ENCODE results near the gene PTPRZ1.

The PTPRZ1 gene

DNA sequence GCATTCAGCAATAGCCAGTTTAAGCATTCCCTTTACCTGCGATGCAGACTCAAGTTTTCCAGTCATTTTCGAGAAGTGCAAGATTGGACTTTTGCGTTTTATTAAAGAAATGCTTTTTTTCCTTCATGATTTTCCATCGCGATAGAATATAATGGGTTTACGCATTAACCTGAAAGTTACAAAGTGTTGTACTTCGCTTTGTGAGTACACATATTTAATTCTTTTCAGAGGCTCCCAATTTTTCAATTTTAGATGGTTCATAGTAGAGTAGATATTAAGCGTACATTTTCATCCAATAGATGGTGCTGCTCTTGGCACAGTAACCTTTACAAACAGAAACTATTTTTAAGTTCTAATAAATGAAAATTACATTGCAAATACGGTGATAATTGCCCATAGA, 1.3 kb downstream of the PTPRZ1 start:
- no peak for DNase-seq (ENCODE audit: low read depth)
- TF ChIP-seq, protein P1, sequence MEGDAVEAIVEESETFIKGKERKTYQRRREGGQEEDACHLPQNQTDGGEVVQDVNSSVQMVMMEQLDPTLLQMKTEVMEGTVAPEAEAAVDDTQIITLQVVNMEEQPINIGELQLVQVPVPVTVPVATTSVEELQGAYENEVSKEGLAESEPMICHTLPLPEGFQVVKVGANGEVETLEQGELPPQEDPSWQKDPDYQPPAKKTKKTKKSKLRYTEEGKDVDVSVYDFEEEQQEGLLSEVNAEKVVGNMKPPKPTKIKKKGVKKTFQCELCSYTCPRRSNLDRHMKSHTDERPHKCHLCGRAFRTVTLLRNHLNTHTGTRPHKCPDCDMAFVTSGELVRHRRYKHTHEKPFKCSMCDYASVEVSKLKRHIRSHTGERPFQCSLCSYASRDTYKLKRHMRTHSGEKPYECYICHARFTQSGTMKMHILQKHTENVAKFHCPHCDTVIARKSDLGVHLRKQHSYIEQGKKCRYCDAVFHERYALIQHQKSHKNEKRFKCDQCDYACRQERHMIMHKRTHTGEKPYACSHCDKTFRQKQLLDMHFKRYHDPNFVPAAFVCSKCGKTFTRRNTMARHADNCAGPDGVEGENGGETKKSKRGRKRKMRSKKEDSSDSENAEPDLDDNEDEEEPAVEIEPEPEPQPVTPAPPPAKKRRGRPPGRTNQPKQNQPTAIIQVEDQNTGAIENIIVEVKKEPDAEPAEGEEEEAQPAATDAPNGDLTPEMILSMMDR (IDR thresholded peaks at IDR 0.05; ENCODE audit: control insufficient read depth, insufficient read depth, low read depth, low read length, missing control alignments) = no peak
- H3K4me3 ChIP-seq (ENCODE audit: control insufficient read depth, low read depth, low read length) = no peak overlapping the region

GRCh38 chr7:121875203-121875602, 2.2 kb downstream of the PTPRZ1 start:
- H3K4me3 ChIP-seq (ENCODE audit: control insufficient read depth, low read depth, low read length) = no peak overlapping the region
- TF ChIP-seq, protein P1 (IDR thresholded peaks at IDR 0.05; ENCODE audit: control insufficient read depth, insufficient read depth, low read depth, low read length, missing control alignments) = no peak
- DNase-seq (ENCODE audit: low read depth) = no peak

DNA sequence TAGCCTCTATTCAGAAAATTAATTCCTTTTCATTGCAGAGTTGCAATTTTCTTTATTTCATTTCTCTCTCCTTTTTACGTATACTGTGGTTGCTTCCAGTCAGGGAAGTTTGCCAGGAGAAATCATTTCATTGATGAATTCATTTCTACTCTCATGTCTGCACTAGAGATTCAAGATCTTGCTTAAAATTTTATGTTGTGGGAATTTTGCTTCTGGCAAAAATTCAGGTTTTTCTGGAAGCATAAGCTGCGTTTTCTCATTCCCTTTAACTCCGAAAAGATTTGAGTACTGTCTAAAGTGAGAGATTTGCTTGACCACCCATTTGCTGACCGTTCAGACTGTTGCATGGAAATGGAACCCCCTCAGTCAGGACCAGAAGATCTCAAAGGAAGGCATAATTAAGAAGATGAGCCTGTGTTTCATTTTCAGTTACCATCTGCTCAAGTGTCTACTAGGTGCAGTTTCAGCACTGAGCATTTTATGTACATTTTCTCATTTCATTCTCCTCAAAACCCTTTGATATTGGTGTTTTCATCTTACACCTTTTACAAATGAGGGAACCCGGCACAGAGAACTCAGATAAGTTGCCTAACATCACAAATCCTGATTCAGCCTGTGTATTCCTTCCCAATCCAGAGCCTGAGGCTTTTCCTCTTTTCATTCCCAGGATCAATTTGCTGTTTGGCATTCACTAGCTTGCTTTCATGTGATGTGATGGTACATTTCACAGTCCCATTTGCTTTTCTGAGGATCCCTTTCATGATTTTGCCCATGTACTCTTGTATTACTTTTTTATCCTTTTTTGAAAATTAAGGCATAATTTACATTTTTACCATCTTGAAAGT, 3.9 kb downstream of the PTPRZ1 start:
- TF ChIP-seq, protein P1 (IDR thresholded peaks at IDR 0.05; ENCODE audit: control insufficient read depth, insufficient read depth, low read depth, low read length, missing control alignments) = no peak
- no peak overlapping the region for H3K4me3 ChIP-seq (ENCODE audit: control insufficient read depth, low read depth, low read length)
- no peak for DNase-seq (ENCODE audit: low read depth)

DNA sequence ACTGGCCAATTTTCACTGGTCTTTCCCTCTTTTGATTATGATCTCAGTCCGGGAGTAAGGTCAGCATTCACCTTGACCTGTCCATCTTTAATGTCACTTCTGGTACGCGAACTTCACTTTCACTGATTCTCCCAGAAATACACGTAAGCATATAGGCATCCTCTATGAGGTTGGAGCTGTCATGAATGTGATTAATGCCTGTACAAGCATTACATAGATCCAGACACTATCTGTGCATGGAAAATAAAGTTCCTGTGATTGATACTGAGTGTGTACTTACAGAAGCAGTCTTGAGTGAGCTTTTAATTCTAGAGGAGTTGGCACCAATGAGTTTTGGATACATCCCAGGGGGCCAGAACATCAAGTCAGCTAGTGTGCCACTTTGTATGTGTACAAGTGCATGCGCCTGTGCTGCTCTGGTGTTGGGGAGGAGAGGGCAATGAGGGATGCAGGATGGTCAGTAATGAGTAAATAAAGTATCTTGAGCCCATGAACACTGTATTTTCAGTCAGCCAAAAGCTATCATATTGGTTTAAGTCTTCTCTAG, 6.0 kb downstream of the PTPRZ1 start:
- TF ChIP-seq, protein P1 (IDR thresholded peaks at IDR 0.05; ENCODE audit: control insufficient read depth, insufficient read depth, low read depth, low read length, missing control alignments) = no peak
- no peak for DNase-seq (ENCODE audit: low read depth)
- no peak overlapping the region for H3K4me3 ChIP-seq (ENCODE audit: control insufficient read depth, low read depth, low read length)

DNA sequence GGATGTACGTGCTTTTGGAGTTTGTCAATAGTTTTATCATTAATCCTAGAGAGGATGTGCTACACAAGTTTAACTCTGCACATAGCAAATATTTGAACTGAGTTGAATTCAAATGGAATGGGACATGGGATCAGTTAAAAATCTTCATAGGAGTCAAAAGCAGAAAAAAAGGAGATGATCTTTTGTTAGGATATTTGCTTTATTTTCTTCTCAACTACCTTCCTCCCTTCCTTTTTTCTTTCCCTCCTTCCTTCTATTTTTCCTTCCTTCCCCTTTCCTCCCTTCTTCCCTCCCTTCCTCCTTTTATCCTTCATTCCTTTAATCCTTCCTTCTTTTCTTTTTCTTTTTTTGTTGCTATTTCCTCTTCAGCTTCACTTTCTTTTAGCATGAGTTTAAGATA, 6.6 kb downstream of the PTPRZ1 start:
- no peak for DNase-seq (ENCODE audit: low read depth)
- no peak overlapping the region for H3K4me3 ChIP-seq (ENCODE audit: control insufficient read depth, low read depth, low read length)
- TF ChIP-seq, protein P1 (IDR thresholded peaks at IDR 0.05; ENCODE audit: control insufficient read depth, insufficient read depth, low read depth, low read length, missing control alignments) = no peak

GRCh38 chr7:121882731-121883130, 9.8 kb downstream of the PTPRZ1 start:
- DNase-seq (ENCODE audit: low read depth) = no peak
- H3K4me3 ChIP-seq (ENCODE audit: control insufficient read depth, low read depth, low read length) = no peak overlapping the region
- TF ChIP-seq, protein P1 (IDR thresholded peaks at IDR 0.05; ENCODE audit: control insufficient read depth, insufficient read depth, low read depth, low read length, missing control alignments) = no peak

Measured in AG09309 (cell line).